ENCODE results near the gene C3. TPM values are rescaled to one million over a fixed set of nuclear protein-coding genes. Genes with fewer than 3 reads are reported as not detected.

The C3 gene
- total RNA-seq, 4 donors from 2014 or later = 45.4 to 1,093 (median 422) TPM

DNA sequence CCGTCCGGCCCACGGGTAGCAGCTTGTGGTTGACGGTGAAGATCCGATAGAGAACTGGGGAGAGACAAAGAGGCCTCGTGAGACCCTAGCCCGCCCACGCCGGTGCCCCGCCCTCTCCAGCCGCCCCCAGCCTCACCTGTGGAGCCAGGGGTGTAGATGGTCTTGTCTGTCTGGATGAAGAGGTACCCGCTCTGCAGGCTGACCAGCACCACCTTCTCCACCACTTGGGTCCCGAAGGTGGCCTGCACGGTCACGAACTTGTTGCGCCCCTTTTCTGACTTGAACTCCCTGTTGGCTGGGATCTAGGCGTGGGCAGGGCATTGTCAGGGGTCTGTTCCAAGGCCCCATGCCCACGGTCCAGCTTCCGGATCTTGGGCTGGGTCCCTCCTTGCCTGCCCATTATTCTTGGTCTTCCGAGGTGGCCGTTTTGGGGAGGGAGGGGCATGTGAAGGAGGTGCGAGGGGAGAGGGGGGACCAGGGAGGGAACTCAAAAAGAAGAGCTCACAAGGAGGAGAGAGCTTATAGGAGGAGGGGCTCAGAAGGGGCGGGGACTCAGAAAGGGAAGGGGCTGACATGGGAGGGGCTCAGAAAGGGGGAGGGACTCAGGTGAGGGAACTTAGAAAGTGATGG is 2.2 kb downstream of the C3 start:
- no peak for DNase-seq
- H3K4me1 ChIP-seq = no peaks in the 10 kb centered on the region
- intact Hi-C loops (cut with DNase I; ENCODE audit: low total_unique reads) = no loop called here
- no peak for TF ChIP-seq POLR2A (IDR thresholded peaks at IDR 0.05)
- TF ChIP-seq, protein P1, sequence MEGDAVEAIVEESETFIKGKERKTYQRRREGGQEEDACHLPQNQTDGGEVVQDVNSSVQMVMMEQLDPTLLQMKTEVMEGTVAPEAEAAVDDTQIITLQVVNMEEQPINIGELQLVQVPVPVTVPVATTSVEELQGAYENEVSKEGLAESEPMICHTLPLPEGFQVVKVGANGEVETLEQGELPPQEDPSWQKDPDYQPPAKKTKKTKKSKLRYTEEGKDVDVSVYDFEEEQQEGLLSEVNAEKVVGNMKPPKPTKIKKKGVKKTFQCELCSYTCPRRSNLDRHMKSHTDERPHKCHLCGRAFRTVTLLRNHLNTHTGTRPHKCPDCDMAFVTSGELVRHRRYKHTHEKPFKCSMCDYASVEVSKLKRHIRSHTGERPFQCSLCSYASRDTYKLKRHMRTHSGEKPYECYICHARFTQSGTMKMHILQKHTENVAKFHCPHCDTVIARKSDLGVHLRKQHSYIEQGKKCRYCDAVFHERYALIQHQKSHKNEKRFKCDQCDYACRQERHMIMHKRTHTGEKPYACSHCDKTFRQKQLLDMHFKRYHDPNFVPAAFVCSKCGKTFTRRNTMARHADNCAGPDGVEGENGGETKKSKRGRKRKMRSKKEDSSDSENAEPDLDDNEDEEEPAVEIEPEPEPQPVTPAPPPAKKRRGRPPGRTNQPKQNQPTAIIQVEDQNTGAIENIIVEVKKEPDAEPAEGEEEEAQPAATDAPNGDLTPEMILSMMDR (IDR thresholded peaks at IDR 0.05) = no peak
- no peak overlapping the region for H3K4me3 ChIP-seq
- H3K27ac ChIP-seq = no peak overlapping the region
- no peaks in the 10 kb centered on the region for H3K27me3 ChIP-seq
- no peaks in the 10 kb centered on the region for H3K9me3 ChIP-seq
- H3K36me3 ChIP-seq = no peaks in the 10 kb centered on the region

DNA sequence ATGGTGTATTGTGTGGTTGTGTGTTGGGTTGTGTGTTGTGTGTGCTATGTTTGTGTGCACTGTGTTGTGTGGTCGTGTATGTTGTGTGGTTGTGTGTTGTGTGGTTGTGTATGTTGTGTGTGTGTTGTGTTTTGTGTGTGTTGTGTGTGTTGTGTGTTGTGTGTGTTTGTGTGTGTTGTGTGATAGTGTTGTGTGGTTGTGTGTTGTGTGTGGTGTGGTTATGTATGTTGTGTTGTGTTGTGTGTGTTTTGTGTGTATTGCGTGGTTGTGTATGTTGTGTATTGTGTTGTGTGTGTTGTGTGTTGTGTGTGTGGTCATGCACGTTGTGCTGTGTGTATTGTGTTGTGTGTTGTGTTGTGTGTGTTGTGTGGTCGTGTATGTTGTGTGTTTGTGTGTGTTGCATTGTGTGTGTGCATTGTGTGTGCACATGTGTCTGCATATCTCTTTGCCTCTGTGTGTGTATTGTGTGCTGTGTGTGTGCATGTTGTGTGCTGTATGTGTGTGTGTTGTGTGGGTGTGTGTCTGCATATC is 2.9 kb downstream of the C3 start:
- Histone ChIP-seq H3K9me3 (no peaks in the 10 kb centered on the region), H3K27me3 (no peaks in the 10 kb centered on the region), H3K27ac (no peak overlapping the region), H3K36me3 (no peaks in the 10 kb centered on the region), H3K4me1 (no peaks in the 10 kb centered on the region), H3K4me3 (no peak overlapping the region)
- TF ChIP-seq POLR2A (IDR thresholded peaks at IDR 0.05) = no peak
- TF ChIP-seq, protein P1 (IDR thresholded peaks at IDR 0.05) = no peak
- DNase-seq = no peak
- intact Hi-C loops (cut with DNase I; ENCODE audit: low total_unique reads) = no loop called here

DNA sequence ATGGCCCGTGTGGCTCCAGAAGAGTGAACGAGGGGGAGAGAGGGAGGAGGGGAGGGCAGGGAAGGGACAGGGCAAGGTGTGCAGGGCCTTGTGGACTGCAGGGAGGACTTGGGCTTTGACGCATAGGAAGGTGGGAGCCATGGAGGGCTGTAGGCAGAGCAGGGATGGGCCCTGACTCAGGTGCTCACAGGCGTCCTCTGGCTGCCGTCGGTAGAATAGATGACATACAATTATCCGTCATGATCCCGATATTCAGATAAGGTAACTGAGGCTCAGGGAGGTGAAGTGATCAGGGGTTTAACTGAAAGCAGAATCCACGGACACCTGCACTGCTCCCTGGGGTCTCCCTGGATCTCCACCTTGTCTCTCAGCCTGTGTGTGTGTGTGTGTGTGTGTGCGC is 3.4 kb downstream of the C3 start:
- no peak for DNase-seq
- Histone ChIP-seq H3K27ac (no peak overlapping the region), H3K36me3 (no peaks in the 10 kb centered on the region)

DNA sequence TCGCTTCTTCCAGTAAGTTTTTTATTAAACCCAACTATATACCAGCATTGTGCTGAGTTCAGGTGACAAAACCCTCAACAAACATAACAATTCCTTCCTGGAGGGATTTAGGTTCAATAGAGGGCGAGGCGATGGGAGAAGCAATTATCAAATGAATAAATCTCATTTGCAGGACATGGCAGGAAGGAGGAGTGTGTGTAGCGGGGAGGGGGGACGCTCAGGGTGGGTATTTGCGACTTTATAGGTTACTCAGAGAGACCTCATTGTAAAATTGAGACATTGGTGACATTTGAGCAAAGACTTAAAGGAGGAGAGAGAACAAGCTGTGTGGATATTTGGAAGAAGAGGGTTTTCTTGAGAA is 3.9 kb downstream of the C3 start:
- H3K27me3 ChIP-seq = no peaks in the 10 kb centered on the region
- H3K36me3 ChIP-seq = no peaks in the 10 kb centered on the region
- H3K4me3 ChIP-seq = no peak overlapping the region
- no peaks in the 10 kb centered on the region for H3K4me1 ChIP-seq
- no peak overlapping the region for H3K27ac ChIP-seq
- TF ChIP-seq POLR2A (IDR thresholded peaks at IDR 0.05) = no peak
- TF ChIP-seq, protein P1 (IDR thresholded peaks at IDR 0.05) = no peak
- DNase-seq = no peak
- intact Hi-C loops (cut with DNase I; ENCODE audit: low total_unique reads) = no loop called here
- H3K9me3 ChIP-seq = no peaks in the 10 kb centered on the region

More for the DNA sequence above, 3.4 kb downstream of the C3 start:
- no peaks in the 10 kb centered on the region for H3K9me3 ChIP-seq
- TF ChIP-seq, protein P1 (IDR thresholded peaks at IDR 0.05) = no peak
- TF ChIP-seq POLR2A (IDR thresholded peaks at IDR 0.05) = no peak
- H3K4me1 ChIP-seq = no peaks in the 10 kb centered on the region
- no peaks in the 10 kb centered on the region for H3K27me3 ChIP-seq
- intact Hi-C loops (cut with DNase I; ENCODE audit: low total_unique reads) = no loop called here
- no peak overlapping the region for H3K4me3 ChIP-seq

DNA sequence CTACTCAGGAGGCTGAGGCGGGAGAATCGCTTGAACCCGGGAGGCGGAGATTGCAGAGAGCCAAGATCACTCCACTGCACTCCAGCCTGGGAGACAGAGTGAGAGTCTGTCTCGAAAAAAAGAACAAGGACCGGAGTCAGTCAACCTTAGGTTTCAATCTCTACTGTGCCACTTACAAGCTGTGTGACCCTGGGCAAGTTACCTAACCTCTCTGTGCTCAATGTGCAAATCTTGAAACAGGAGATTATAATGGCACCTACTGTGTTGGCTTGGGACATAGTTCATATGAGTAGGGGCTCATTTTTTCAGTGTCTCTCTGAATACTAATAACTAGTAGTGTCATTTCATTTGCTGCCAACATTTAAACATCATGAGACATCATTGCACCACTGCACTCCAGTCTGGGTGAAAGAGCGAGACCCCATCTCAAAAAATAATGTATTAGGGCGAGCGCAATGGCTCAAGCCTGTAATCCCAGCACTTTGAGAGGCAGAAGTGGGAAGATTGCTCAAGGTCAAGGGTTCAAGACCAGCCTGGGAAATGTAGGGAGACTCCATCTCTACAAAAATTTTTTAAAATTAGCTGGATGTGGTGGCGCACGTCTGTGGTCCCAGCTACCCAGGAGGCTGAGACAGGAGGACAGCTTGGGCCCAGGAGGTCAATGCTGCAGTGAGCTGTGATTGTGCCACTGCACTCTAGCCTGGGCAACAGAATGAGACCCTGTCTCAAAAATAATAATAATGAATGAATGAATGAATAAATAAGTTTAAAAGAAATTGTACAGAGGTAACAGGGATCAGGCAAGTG is 5.5 kb downstream of the C3 start:
- intact Hi-C loops (cut with DNase I; ENCODE audit: low total_unique reads) = no loop called here
- DNase-seq = no peak
- H3K4me3 ChIP-seq = no peak overlapping the region
- no peaks in the 10 kb centered on the region for H3K27me3 ChIP-seq
- H3K36me3 ChIP-seq = no peaks in the 10 kb centered on the region
- H3K4me1 ChIP-seq = no peaks in the 10 kb centered on the region
- H3K27ac ChIP-seq = no peak overlapping the region
- TF ChIP-seq, protein P1 (IDR thresholded peaks at IDR 0.05) = no peak
- no peak for TF ChIP-seq POLR2A (IDR thresholded peaks at IDR 0.05)
- H3K9me3 ChIP-seq = no peaks in the 10 kb centered on the region
